Urinary bladder (tissue), 4 donors: ENCODE results near the gene MDFI. TPM values are rescaled to one million over a fixed set of nuclear protein-coding genes. Genes with fewer than 3 reads are reported as not detected.

Source experiments
- DNase-seq: peaks from one replicate; pipeline ENCODE4 v3.0.0-alpha.2; 2015; ENCODE audit errors: extremely low spot score
- H3K27ac ChIP-seq: one replicate; pipeline ENCODE4 v1.5.1; 2013; ENCODE audit warnings: low read depth, mild to moderate bottlenecking, moderate library complexity
- H3K36me3 ChIP-seq: one replicate; pipeline ENCODE4 v1.6.1; 2013; ENCODE audit warnings: mild to moderate bottlenecking, moderate library complexity; ENCODE audit not compliant: insufficient read depth
- H3K4me1 ChIP-seq: one replicate; pipeline ENCODE4 v1.6.1; 2013; ENCODE audit warnings: mild to moderate bottlenecking, moderate library complexity; ENCODE audit not compliant: insufficient read depth
- H3K4me3 ChIP-seq: one replicate; pipeline ENCODE4 v1.5.1; 2013; ENCODE audit warnings: low read depth, low read length
- WGBS: extraction: QIAGEN DNeasy Blood & Tissue Kit; methylation state at CpG from one replicate; pipeline ENCODE4 v1.1.7; 2013; 5-methylcytosine and 5-hydroxymethylcytosine counted together
- polyA plus RNA-seq: library from polyadenylated mRNA; stranded (reverse); fragments of 200-250 nt; gene quantifications from one replicate; pipeline ENCODE4 v1.2.3, GENCODE V29; 2013
- total RNA-seq: library from RNA; depleted of rRNA; stranded (reverse); fragments of >200 nt; gene quantifications from one replicate; pipeline ENCODE4 v1.2.3, GENCODE V29; 2014
- donor health status: healthy with polysubstance abuse.
- donor health status: healthy.

Gene MDFI
- total and polyA plus RNA-seq, 2 donors: 20.6 to 32.6 TPM

DNA sequence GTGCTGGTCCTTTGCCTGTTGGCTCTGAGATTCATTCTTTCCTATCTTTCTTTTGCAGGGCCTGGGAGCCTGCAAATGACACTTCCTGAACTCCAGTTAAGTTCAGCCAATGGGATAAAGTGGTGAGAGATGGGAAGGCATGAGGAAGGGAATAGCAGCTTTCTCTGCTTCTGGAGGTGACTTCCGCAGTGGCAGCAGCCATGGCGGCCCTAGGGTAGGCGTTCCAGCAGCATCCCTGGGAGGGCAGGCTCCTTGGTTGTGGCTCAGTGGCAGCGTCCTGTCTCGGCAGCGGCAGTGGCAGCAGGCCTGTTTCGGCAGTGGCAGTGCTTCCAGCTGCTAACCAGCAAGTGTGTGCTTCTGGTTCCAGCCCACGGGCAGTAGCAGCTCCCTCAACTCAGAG, 7.3 kb upstream of the MDFI start:
- Histone ChIP-seq H3K4me1 (no peaks in the 10 kb centered on the region), H3K27ac (no peak overlapping the region), H3K4me3 (no peak overlapping the region), H3K36me3 (no peaks in the 10 kb centered on the region)
- 89% methylated on average over 8 of the region's 8 CpGs for WGBS
- no peak for DNase-seq

DNA sequence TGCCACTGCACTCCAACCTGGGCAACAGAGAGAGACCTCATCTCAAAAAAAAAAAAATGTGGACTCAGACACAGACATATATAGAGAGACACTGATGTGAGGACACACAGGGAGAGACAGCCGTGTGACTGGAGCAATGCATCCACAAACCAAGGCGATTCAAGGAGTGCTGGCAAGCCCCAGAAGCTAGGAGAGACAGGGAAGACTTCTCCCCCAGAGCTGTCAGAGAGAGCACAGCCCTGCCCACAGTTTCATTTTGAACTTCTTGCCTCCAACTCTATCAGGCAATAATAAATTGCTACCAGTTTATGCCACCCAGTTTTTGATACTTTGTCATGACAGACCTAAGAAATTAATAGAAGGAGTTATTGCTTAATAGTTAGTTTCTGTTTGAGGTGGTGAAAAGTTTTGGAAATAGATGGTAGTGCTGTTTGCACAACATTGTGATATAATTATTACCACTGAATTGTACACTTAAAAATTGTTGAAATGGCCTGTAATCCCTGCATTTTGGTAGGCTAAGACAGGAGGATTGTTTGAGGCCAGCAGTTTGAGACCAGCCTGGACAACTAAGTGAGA, 5.1 kb upstream of the MDFI start:
- 71% methylated on average over 2 of the region's 2 CpGs for whole genome bisulfite sequencing
- no peaks in the 10 kb centered on the region for H3K4me1 ChIP-seq
- no peak for DNase-seq
- no peak overlapping the region for H3K27ac ChIP-seq
- no peak overlapping the region for H3K4me3 ChIP-seq
- H3K36me3 ChIP-seq: no peaks in the 10 kb centered on the region

DNA sequence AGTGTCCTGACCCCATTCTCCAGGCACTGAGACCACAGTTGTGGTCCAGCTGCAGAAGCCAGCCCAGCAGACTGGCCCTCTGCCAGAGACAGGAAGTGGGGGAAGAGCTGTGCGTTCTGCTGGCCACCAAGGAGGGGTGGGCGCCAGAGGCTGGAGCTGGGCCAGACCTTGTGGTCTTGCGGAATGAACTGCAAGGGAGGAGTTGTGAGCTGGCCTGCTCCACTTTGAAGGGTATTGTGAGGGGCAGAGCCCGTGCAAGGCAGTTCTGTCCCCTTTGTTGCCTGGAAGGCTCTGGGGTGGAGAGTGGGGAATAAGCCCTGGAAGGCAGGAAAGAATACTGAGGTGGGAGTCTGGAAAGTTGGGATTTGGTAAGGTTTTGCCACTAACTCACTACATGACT, 3.6 kb upstream of the MDFI start:
- 28% methylated on average over 4 of the region's 4 CpGs for WGBS
- no peak overlapping the region for H3K4me3 ChIP-seq
- H3K36me3 ChIP-seq: no peaks in the 10 kb centered on the region
- DNase-seq: no peak
- no peaks in the 10 kb centered on the region for H3K4me1 ChIP-seq
- H3K27ac ChIP-seq: no peak overlapping the region

DNA sequence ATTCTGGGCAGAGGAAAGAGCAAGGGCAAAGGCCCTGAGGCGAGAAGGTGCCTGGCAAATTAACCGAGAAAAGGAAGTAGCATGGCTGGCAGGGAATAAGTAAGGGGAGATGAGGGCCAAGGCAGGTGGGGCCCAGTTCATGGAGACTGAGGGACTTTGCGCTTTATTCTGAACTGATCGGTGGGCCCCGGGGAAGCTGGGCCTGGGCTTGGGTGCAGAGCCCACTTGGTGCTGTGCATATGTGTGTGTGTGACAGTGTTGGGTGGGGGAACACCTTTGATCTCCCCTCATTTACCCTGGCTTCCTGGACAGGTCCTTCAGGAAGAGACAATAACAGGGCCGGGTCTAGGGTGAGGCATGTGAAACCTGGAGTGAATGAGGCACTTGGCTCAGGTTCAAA, 2.9 kb upstream of the MDFI start:
- 89% methylated on average over 6 of the region's 6 CpGs for WGBS
- Histone ChIP-seq H3K36me3 (no peaks in the 10 kb centered on the region), H3K27ac (no peak overlapping the region), H3K4me1 (no peaks in the 10 kb centered on the region), H3K4me3 (no peak overlapping the region)
- no peak for DNase-seq

DNA sequence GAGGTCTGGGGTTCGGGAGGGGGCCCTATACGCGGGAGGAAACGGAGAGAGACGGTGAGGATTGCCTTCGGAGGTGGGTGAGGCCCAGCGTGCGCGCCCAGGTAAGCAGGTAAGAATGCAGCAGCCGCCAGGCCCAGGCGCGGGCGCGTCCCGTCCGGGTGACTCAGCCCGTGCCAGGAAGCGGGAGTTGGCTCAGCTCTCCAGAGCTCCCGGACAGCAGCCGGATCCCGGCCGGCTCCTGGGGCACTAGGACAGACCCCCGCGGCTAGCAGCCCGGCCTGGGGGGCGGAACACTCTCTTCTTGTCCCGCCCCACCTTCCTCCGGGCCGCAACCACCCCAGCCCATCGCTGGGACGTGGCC, 1.5 kb upstream of the MDFI start:
- Histone ChIP-seq H3K4me1 (no peaks in the 10 kb centered on the region), H3K4me3 (peak overlapping the region; percentile 35), H3K36me3 (no peaks in the 10 kb centered on the region), H3K27ac (peak overlapping the region; percentile 57)
- DNase-seq: no peak
- WGBS: 24% methylated on average over 31 of the region's 31 CpGs

DNA sequence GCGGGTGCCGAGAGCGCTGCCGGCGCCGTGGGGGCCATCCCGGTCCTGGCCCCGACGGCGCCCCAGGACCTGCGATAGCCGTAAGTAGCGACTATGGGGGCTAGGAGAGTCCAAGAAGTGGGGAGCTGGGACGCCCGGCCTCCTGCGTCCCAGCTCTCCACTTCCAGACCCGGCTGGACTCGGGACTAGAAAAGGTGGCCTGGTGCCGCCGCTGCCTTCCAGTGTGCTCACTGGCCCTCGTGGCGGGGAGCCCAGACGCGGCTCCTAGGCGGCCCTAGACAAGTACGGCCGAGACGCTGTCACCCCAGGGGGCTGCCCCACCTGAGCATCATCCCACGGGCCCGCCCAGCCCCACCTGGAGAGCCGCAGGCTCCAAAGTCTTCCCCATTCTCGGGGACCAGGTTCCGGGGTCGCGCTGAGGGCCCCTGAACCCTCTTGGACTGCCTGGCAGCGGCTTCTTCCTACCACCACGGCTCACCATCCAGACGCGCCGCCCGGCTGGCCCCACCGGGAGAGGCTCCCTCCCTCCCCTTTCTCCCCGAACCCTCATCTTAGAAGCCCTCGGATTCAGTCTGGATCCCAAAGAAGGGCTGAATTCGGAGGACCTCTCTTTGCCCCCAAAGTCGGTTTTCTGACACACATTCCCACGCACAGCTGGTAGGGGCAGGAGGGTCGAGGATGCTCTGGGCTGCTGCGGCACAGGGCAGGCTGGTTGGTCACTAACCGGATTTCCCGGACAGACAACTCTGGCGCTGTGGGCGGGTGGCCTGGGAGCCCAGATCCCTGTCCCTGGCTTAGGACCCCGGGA, 870 bp upstream of the MDFI start:
- no peaks in the 10 kb centered on the region for H3K4me1 ChIP-seq
- 17% methylated on average over 54 of the region's 54 CpGs for WGBS
- no peak for DNase-seq
- H3K36me3 ChIP-seq: no peaks in the 10 kb centered on the region
- H3K4me3 ChIP-seq: peak overlapping the region; percentile 35
- H3K27ac ChIP-seq: peak overlapping the region; percentile 57

DNA sequence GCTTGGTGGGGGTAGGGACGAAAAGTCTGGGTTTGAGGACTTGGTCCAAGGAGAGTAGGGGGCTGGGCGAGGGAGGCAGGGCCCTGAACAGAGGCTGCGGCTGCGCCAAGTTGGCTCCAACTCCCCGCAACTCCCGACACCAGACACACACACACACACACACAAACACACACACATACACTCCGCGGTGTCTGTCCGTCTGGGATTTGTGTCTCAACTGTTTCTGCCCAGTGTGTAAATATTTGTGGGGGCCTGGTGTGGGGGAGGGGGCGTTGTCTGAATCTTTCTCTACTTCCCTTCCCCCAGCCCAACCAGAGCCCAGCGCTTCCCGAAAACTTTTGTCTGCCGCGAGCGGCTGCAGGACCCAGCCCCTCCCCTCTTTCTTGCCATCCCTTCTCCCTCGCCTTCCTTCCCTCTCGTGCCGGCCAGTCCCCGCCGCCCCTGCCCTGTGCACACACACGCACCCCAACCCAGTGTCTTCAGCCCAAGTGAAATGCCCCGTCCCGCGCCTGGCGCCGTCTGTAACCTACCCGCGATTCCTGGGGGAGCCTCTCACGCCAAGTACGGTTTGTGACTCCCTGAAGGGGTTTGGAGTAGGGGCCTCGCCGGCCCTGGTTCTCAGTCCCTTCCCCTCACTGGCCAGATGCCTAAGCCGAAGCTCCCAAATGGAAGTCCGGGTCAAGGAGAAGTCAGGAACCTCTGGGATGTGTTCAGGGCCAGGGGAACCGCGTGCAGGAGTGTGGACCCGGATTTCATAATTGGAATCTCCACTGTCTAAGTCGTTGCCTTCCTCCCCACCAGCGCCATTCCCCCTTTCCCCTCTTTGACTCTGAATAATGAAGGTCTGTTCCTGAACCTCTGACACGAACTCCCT, 904 bp downstream of the MDFI start:
- peak; percentile 76 for DNase-seq
- Histone ChIP-seq H3K4me1 (no peaks in the 10 kb centered on the region), H3K4me3 (peak overlapping the region; percentile 35), H3K27ac (no peak overlapping the region), H3K36me3 (no peaks in the 10 kb centered on the region)
- WGBS: 19% methylated on average over 40 of the region's 40 CpGs

DNA sequence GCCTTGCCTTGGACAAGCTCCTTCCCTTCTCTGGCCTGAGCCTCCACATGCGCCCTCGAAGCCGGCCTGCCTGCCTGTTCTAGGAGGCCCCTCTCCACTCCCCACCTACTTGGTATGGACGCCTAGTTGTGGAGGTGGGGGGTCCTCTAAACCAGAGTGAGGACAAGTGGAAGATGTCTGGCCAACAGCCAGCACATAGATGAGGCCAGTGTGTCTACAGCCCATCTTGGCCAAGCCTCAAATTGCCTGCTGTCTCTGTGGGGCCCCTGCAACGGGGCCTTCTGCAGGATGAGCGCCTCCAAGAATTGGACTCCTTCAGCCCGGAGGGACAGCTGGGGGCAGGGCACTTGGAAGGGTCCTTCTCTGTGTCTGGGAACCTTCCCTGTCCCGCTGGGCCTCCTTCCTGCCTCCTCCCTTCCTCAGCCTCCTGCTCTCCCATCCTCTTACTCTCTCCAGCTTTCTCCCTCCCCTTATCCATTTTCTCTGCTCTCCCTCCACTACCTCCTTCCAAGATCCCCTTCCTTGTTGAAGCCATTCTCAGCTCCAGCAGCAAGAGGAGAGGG, 1.6 kb downstream of the MDFI start:
- no peak overlapping the region for H3K4me3 ChIP-seq

DNA sequence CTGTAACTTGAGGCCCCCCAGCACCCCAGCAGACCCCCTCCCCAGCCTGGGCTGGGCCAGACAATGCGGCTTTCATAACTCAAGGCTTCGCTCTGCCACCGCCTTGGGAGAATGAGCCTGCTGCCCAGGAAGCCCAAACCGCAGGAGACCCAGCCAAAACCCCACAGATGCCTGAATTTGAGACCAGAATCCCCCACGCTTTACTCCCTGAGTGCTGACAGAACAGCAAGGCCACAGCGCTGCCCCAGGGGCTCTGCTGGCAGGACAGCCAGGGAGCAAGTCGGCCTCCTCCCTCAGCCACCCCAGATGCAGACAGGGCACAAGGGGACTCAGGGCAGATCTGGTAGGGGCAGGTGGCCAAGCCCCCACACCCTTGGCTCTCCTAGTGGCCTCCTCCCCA, 2.2 kb downstream of the MDFI start:
- H3K4me3 ChIP-seq: no peak overlapping the region
- no peak overlapping the region for H3K27ac ChIP-seq
- 85% methylated on average over 7 of the region's 7 CpGs for WGBS
- no peak for DNase-seq
- H3K36me3 ChIP-seq: no peaks in the 10 kb centered on the region
- H3K4me1 ChIP-seq: no peaks in the 10 kb centered on the region

More for the DNA sequence above, 1.6 kb downstream of the MDFI start:
- Histone ChIP-seq H3K36me3 (no peaks in the 10 kb centered on the region), H3K27ac (no peak overlapping the region), H3K4me1 (no peaks in the 10 kb centered on the region)
- 67% methylated on average over 8 of the region's 8 CpGs for WGBS
- peak; percentile 87 for DNase-seq

DNA sequence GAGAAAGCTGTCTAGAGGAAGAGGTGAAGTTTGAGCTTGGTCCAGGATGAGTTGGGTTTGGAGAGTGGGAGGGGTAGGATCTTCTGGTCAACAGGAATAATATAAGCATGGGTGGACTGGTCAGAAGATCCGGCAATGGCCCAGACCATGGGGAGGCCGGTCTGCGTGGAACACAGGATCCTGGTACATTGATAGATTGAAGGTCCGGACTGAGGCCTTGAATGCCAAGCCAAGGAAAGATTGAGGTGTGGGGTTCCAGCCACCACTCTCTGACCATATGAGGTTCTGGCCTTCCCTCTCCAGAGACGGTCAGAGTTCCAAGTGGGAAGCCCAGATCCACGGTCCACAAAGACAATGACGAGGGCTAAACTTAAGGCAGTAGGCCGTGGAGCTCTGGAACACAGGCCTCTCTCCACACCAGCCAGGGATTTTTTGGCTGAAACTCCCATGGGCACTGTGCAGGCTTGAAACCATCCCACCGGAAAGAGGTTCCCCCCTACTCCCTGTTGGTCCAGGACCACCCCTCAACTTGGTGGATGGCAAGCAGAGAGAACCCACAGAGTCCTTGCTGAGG, 3.2 kb downstream of the MDFI start:
- DNase-seq: no peak
- Histone ChIP-seq H3K27ac (no peak overlapping the region), H3K36me3 (no peaks in the 10 kb centered on the region), H3K4me1 (no peaks in the 10 kb centered on the region), H3K4me3 (no peak overlapping the region)
- WGBS: 89% methylated on average over 9 of the region's 9 CpGs

DNA sequence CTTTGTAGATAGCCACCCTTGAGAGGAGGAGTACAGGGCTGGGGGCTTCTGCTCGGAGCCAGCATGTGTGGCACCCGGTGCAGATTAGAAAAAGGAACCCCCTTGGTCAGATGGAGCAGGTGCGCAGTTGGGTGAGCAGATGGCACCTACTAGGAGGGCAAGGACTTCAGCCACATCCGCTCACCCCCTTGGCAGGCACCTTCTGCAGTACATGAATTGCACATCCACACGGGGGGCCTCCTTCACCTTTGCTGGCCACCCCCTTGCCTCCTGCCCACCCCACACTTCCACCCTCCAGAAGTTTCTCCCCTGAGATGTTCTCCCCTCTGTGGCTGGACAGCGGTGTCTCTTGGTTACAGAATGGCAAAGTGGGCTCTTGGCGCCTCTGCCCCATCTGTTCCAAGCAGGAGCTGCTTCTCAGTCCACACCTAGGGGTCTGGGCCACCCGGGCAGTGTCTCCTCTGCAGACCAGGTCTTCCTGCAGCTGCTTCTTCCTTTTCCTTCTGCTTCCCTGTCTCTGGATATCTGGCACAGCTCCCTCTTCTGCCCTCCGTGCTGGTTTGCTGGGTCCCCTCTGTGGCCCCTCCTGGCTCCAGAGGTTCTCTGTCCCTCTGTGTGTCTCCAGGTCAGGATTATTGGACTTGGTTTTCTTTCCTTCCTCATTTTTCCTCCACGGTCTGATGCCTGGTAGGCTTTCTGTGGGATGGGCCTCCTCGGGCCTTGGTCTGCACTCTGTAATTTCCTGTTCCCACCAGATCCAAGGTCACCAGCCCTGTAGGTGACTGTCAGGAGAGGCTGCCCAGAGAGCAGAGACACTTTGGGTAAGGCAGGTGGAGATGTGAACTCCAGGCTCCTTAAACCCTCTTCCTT, 4.1 kb downstream of the MDFI start:
- Histone ChIP-seq H3K4me3 (no peak overlapping the region), H3K36me3 (no peaks in the 10 kb centered on the region), H3K27ac (no peak overlapping the region), H3K4me1 (no peaks in the 10 kb centered on the region)
- no peak for DNase-seq
- 76% methylated on average over 11 of the region's 11 CpGs for WGBS

DNA sequence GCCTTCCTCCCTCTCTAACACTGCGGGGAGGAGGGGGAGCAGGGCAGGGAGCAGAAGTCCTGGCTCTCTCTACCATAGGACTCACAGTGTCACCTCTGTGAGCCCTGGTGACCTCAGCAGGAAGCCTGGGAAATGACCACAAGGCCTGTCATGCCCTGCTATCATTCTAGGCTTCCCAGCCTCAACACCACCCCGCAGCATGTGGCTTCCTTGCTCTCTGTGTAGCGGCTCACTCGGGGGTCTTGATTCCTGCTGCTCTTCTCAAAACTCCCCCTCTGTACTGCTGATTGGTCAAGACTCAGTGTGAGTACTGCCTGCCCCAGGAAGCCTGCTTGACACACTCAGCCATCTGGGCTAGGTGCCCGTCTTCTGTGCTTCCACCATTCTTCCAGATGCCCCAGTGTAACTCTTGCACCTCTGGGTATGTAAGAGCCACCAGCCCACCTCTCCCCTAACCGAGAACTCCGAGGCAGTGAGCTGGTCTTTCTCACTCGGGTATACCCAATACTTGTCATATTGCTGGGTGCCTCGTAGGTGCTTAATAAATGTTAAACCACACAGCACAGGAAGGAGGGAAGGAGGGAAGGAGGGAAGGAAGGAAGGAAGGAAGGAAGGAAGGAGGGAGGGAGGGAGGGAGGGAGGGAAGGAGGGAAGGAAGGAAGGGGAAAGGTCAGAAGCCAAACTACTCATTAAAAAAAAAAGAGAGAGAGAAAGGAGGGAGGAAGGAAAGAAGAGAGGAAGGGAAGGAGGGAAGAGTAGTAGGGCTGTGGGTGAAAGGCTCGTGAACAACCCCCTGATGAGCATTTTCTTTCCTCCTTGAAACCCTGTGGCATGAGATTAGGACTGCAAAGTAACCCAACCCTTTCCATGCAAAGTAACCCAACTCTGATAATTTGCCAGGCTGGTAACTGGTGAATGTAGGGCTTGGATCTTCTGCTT, 5.0 kb downstream of the MDFI start:
- H3K4me1 ChIP-seq: no peaks in the 10 kb centered on the region
- no peak overlapping the region for H3K27ac ChIP-seq
- no peak overlapping the region for H3K4me3 ChIP-seq
- H3K36me3 ChIP-seq: no peaks in the 10 kb centered on the region
- no peak for DNase-seq
- WGBS: 77% methylated on average over 10 of the region's 10 CpGs
